ENCODE measurements around the gene B4GALNT3. TPM values are rescaled to one million over a fixed set of nuclear protein-coding genes. Genes with fewer than 3 reads are reported as not detected.

B4GALNT3 gene
- total RNA-seq, 1 donor: 0.09 TPM

DNA sequence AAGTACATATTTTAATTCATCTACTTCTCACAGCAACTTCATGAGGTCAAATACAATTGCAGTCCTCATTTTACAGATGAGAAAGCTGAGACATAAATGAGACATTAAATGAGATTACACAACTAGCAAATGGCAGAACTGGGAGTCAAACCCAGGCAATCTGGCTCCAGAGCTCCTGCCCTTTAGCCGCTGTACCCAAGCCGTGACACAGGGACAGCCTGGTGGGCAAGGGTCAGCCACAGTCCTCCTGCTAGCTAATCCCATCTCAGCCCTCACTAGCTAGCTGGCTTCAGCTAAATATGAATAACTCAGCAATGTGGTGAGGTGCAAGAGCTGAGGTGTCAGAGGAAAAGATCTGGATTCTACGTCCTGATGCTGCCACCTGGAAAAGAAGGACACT, 148.7 kb downstream of the B4GALNT3 start:
- H3K4me3 ChIP-seq (ENCODE audit: low read depth, low read length): no peak overlapping the region
- no peak for TF ChIP-seq CTCF (IDR thresholded peaks at IDR 0.05; ENCODE audit: insufficient read depth, low read length)
- no peak for DNase-seq (ENCODE audit: low read depth)

GRCh38 chr12:608921-609320, 149.2 kb downstream of the B4GALNT3 start:
- no peak overlapping the region for H3K4me3 ChIP-seq (ENCODE audit: low read depth, low read length)
- TF ChIP-seq CTCF (IDR thresholded peaks at IDR 0.05; ENCODE audit: insufficient read depth, low read length): no peak
- DNase-seq (ENCODE audit: low read depth): no peak

DNA sequence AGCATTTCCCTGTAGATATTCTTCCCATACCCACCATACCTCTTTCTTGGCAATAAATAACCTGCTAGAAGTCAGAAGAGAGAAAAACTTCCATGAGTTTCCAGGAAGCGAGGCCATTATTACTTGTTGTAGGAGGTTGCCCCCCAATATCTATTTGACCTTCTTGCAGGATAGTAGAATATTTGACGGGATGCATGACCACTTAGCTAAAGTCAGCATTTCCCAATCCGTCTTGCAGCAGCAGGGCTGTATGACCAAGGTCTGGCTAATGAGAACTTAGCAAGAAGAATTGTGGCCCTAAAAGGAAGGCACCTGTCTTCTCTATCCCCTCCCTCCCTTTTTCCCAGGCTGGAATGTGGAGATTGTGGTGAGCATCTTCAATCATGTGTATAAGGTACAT, 152.0 kb downstream of the B4GALNT3 start:
- no peak for TF ChIP-seq CTCF (IDR thresholded peaks at IDR 0.05; ENCODE audit: insufficient read depth, low read length)
- no peak for DNase-seq (ENCODE audit: low read depth)
- H3K4me3 ChIP-seq (ENCODE audit: low read depth, low read length): no peak overlapping the region

- TF ChIP-seq CTCF (IDR thresholded peaks at IDR 0.05; ENCODE audit: insufficient read depth, low read length): no peak
- H3K4me3 ChIP-seq (ENCODE audit: low read depth, low read length): no peak overlapping the region
- no peak for DNase-seq (ENCODE audit: low read depth)
These were observed 152.6 kb downstream of the B4GALNT3 start for GRCh38 chr12:612293-612692.

DNA sequence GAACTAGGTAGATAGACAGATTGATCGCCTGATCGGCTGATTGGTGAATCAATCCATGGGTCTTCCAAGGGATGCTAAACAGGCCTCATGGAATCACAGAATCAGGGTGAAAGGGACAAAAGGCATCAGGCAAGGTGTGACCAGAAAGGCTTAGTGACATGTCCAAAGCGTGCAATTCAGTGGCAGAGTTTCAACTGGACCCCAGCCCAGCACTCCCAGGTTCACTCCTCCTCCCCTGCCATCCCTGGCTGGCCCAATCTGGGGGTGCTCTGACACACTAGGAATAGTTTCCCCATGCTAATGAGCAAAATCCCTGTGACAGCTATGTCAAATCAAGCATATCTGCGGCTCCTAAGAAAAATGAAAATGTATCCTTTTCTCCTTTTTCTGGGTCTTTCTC, 153.1 kb downstream of the B4GALNT3 start:
- no peak for TF ChIP-seq CTCF (IDR thresholded peaks at IDR 0.05; ENCODE audit: insufficient read depth, low read length)
- no peak overlapping the region for H3K4me3 ChIP-seq (ENCODE audit: low read depth, low read length)
- DNase-seq (ENCODE audit: low read depth): no peak

Small RNAs within 50 kb of the gene (small RNA-seq; reads per million reads assigned to genes)
- gene RNU7-103P: not detected

Other genes with a start within 250 kb of the B4GALNT3 start
- gene SLC6A12, start 245.8 kb upstream of the B4GALNT3 start, total RNA-seq (ENCODE audit: low replicate concordance): not detected in 2 replicates
- not detected in 2 replicates for gene SLC6A13, start 197.1 kb upstream of the B4GALNT3 start, total RNA-seq (ENCODE audit: low replicate concordance)
- 46.2 and 122 TPM in 2 replicates for gene KDM5A, start 70.6 kb upstream of the B4GALNT3 start, total RNA-seq (ENCODE audit: low replicate concordance)
- 15.4 and 20.1 TPM in 2 replicates for gene CCDC77, start 58.3 kb upstream of the B4GALNT3 start, total RNA-seq (ENCODE audit: low replicate concordance)
- 0.45 TPM in 1 of 2 replicates, not detected in the other for gene NINJ2, start 203.5 kb downstream of the B4GALNT3 start, total RNA-seq (ENCODE audit: low replicate concordance)